ENCODE measurements around the gene MTERF1. TPM values are rescaled to one million over a fixed set of nuclear protein-coding genes. Genes with fewer than 3 reads are reported as not detected.

MTERF1 gene
- total RNA-seq, 1 experiment from 2014 or later, result 13.1 TPM

- H4K20me1 ChIP-seq (ENCODE audit: insufficient read depth), result no peaks in the 10 kb centered on the region
- H3K27me3 ChIP-seq (ENCODE audit: insufficient read depth, low read length), result no peaks in the 10 kb centered on the region
- no peaks in the 10 kb centered on the region for H3K79me2 ChIP-seq (ENCODE audit: insufficient read depth, low read length)
- intact Hi-C loops (cut with micrococcal nuclease), result no loop called here
- POLR2A ChIA-PET, result no interaction called here
- H2AFZ ChIP-seq (ENCODE audit: low read depth, low read length, poor library complexity, severe bottlenecking), result no peak overlapping the region
- no peak overlapping the region for H3K4me3 ChIP-seq (replicated peaks in 1 of 2; ENCODE audit: low read depth in 1 of 2, low read length in 2 of 2)
- H3K27ac ChIP-seq (ENCODE audit: low read depth, low read length), result no peak overlapping the region
- H3K4me1 ChIP-seq (ENCODE audit: control insufficient read depth in 1 of 2, insufficient read depth in 2 of 2, low read length in 2 of 2), result no peaks in the 10 kb centered on the region
- RAD21 ChIA-PET (ENCODE audit: low non-redundant PET in 1 of 2, low total read pairs in 2 of 2, uncharacterized antibody in 2 of 2, unreplicated experiment in 2 of 2), result no interaction called here
- H3K9me2 ChIP-seq (ENCODE audit: insufficient read depth), result no peaks in the 10 kb centered on the region
- no peak for DNase-seq (ENCODE audit: low read depth, low spot score)
- ATAC-seq, result no peak
- H3K9ac ChIP-seq (ENCODE audit: low read length), result no peak overlapping the region
- CTCF ChIA-PET, result no interaction called here
- BruUV-seq (replicated peaks), result no TSS peak
- H3K9me3 ChIP-seq (ENCODE audit: control insufficient read depth in 1 of 2, insufficient read depth in 1 of 2, low read depth in 1 of 2, low read length in 2 of 2), result no peaks in the 10 kb centered on the region
- no peak for TF ChIP-seq SIN3A (IDR thresholded peaks at IDR 0.05; ENCODE audit: low read depth)
- no peak for TF ChIP-seq ZNF274 (IDR thresholded peaks at IDR 0.05; ENCODE audit: low read depth, low read length)
- no peak for TF ChIP-seq JUND (IDR thresholded peaks at IDR 0.05)
- TF ChIP-seq REST (IDR thresholded peaks at IDR 0.05; ENCODE audit: low read depth), result no peak
- no peak for TF ChIP-seq EZH2 (IDR thresholded peaks at IDR 0.05)
- TF ChIP-seq CEBPB (IDR thresholded peaks at IDR 0.05; ENCODE audit: low read depth), result no peak
- H3K36me3 ChIP-seq (ENCODE audit: control insufficient read depth in 1 of 2, insufficient read depth in 2 of 2, low read length in 2 of 2), result no peaks in the 10 kb centered on the region
- H3K4me2 ChIP-seq (ENCODE audit: low read length), result no peak overlapping the region
Observed at GRCh38 chr7:91915401-91916050, 35.0 kb upstream of the MTERF1 start.

GRCh38 chr7:91913612-91914011 is 33.1 kb upstream of the MTERF1 start:
- RAD21 ChIA-PET (ENCODE audit: low non-redundant PET in 1 of 2, low total read pairs in 2 of 2, uncharacterized antibody in 2 of 2, unreplicated experiment in 2 of 2), result no interaction called here
- DNase-seq (ENCODE audit: low read depth, low spot score), result no peak
- POLR2A ChIA-PET, result no interaction called here
- Histone ChIP-seq H3K79me2 (ENCODE audit: insufficient read depth, low read length) (no peaks in the 10 kb centered on the region), H3K4me2 (ENCODE audit: low read length) (no peak overlapping the region), H3K9ac (ENCODE audit: low read length) (no peak overlapping the region), H3K9me3 (ENCODE audit: control insufficient read depth in 1 of 2, insufficient read depth in 1 of 2, low read depth in 1 of 2, low read length in 2 of 2) (no peaks in the 10 kb centered on the region), H3K36me3 (ENCODE audit: control insufficient read depth in 1 of 2, insufficient read depth in 2 of 2, low read length in 2 of 2) (no peaks in the 10 kb centered on the region), H3K27me3 (ENCODE audit: insufficient read depth, low read length) (no peaks in the 10 kb centered on the region), H3K4me1 (ENCODE audit: control insufficient read depth in 1 of 2, insufficient read depth in 2 of 2, low read length in 2 of 2) (no peaks in the 10 kb centered on the region), H3K27ac (ENCODE audit: low read depth, low read length) (no peak overlapping the region), H3K9me2 (ENCODE audit: insufficient read depth) (no peaks in the 10 kb centered on the region), H3K4me3 (replicated peaks in 1 of 2; ENCODE audit: low read depth in 1 of 2, low read length in 2 of 2) (no peak overlapping the region), H4K20me1 (ENCODE audit: insufficient read depth) (no peaks in the 10 kb centered on the region), H2AFZ (ENCODE audit: low read depth, low read length, poor library complexity, severe bottlenecking) (no peak overlapping the region)
- CTCF ChIA-PET, result no interaction called here
- no TSS peak for BruUV-seq (replicated peaks)
- no peak for ATAC-seq
- intact Hi-C loops (cut with micrococcal nuclease), result no loop called here
- TF ChIP-seq EZH2 (IDR thresholded peaks at IDR 0.05), result no peak
- TF ChIP-seq ZNF274 (IDR thresholded peaks at IDR 0.05; ENCODE audit: low read depth, low read length), result no peak
- no peak for TF ChIP-seq FOSL1 (IDR thresholded peaks at IDR 0.05; ENCODE audit: low read depth)
- TF ChIP-seq REST (IDR thresholded peaks at IDR 0.05; ENCODE audit: low read depth), result no peak
- TF ChIP-seq CTCF (IDR thresholded peaks at IDR 0.05 in 2 of 3, conservative IDR thresholded peaks at IDR 0.05 in 1 of 3; ENCODE audit: borderline replicate concordance in 1 of 3, insufficient read depth in 1 of 3, low read depth in 2 of 3, low read length in 2 of 3), result no peak
- no peak for TF ChIP-seq SP1 (IDR thresholded peaks at IDR 0.05; ENCODE audit: low read depth)
- TF ChIP-seq ELF1 (IDR thresholded peaks at IDR 0.05; ENCODE audit: borderline replicate concordance, low read depth), result no peak
